GM04504 (cell line): ENCODE measurements around the gene MDM1.

Experiments
- DNase-seq: peaks from one replicate; pipeline ENCODE4 v3.0.0-alpha.2; 2012; ENCODE audit warnings: low read depth

Gene MDM1, protein sequence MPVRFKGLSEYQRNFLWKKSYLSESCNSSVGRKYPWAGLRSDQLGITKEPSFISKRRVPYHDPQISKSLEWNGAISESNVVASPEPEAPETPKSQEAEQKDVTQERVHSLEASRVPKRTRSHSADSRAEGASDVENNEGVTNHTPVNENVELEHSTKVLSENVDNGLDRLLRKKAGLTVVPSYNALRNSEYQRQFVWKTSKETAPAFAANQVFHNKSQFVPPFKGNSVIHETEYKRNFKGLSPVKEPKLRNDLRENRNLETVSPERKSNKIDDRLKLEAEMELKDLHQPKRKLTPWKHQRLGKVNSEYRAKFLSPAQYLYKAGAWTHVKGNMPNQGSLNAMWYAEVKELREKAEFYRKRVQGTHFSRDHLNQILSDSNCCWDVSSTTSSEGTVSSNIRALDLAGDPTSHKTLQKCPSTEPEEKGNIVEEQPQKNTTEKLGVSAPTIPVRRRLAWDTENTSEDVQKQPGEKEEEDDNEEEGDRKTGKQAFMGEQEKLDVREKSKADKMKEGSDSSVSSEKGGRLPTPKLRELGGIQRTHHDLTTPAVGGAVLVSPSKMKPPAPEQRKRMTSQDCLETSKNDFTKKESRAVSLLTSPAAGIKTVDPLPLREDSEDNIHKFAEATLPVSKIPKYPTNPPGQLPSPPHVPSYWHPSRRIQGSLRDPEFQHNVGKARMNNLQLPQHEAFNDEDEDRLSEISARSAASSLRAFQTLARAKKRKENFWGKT

GRCh38 chr12:68331869-68332727 is at the start of gene MDM1:
MDM1 (minus strand) TSS chr12:68332362; CDS start chr12:68332245, 117 bp downstream.
- peak; percentile 95 for DNase-seq

GRCh38 chr12:68381476-68382219 is 49.5 kb upstream of the MDM1 start:
- no peak for DNase-seq

- no peak for DNase-seq
Measured at GRCh38 chr12:68378872-68379606, 46.9 kb upstream of the MDM1 start.

DNA sequence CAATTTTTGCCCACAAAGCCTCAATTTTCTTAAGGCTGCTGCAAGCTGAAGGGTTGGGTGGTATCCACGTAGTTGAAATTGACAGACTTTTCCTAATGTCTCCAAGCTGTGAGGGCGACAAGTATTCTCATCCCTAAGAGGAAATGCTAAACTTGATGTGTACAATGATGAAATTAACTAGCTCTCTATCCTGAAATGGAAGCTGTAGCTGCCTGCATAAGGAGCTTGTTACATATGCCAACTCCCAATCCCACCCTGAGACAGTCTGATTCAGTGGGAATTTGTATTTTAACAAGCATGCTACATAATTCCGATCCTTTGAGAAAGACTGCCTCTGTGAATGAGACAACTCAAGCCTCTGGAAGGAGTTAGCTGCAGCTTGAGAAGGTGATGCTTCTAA is 45.7 kb upstream of the MDM1 start:
- no peak for DNase-seq

GRCh38 chr12:68376901-68377300 is 44.7 kb upstream of the MDM1 start:
- no peak for DNase-seq

DNA sequence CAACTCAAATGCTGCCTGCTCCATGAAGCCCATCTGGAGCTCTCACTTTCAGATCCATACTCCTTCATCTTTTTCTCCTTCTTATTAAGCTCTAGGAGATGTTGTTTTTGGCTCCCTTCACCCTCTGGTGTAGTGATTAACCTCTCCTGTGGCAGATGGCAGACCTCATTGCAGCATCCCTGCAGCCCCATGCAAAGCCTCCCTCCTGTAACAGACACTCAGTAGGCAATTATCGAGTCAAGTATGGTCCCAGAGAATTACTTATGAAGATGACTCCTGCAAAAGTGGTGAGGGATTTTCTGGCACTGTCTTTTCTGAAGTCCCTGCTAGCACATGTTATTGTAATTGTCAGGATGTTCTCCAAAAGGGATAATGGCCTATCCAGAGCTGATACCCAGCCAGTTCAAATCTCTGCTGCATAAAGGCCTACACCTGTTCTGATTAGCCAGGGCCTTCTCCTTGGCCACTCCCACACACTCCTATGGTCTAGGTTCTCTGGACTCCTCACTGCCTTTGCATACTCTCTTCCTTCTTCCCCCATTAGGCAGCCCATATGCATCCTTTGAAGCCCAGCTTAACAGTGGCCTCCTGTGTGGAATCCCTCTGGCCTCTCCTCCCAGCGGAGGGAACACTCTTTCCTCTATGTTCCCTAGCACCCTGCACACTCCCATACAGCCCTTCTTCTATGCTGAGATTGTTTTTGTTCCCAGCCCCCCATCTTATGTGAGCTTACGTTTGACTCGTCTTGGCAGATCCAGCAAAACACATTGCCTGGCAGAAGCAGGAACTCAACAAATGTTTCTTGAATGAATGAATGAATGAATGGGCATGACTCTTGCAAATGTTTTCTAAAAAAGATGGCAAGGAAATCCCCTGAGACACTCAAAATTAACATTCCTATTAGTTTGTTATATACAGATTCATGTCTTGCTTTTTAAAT is 43.9 kb upstream of the MDM1 start:
- no peak for DNase-seq

DNA sequence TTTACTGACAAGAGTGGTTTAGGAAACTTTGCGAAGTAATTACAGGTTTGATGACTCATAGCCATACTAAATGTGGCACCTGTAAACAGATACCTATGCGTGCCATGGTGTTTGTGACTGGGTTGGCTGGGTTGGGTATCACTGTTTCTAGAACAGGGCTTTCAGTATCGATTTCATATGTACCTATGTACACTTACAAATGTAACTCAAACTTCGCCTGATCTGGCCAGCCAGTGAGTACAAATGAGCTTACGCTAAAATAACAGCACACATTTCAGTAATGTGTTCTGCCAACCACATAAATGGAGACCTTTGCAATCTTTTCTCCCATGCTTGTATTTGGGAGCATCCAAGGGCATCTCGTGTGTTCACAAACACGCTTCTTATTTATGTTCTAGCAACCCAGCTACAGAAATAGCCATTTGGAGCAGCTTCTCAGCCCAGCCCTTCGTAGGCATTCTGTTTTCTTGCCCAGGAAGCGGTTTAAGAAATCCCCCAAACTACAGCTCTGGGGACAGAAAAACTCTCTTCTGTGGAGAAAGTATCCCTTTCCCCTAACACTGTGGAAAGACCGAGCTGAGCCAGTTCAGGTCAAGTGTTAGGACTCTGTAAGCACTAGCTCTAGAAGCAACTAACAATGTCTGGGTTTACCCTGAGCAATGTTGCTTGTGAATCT is 42.3 kb upstream of the MDM1 start:
- DNase-seq = no peak

DNA sequence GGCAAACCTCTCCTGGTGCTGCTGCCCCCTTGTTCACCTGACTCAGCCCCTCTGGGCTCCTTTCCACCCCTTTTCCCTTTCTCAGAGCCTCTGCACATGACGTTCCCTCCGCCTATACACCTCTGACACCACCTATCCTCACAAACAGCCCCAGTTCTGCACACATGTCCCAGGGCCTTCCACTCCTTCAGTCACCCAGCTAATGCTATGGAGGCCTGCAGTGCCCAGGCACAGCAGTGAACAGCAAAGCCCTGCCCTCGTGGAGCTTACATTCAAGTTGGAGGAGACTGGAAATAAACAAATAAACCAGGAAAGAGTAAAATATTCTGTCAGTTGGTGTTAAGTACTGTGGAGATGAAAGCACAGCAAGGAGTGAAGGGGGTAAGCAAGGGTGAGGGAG is 38.5 kb upstream of the MDM1 start:
- no peak for DNase-seq

DNA sequence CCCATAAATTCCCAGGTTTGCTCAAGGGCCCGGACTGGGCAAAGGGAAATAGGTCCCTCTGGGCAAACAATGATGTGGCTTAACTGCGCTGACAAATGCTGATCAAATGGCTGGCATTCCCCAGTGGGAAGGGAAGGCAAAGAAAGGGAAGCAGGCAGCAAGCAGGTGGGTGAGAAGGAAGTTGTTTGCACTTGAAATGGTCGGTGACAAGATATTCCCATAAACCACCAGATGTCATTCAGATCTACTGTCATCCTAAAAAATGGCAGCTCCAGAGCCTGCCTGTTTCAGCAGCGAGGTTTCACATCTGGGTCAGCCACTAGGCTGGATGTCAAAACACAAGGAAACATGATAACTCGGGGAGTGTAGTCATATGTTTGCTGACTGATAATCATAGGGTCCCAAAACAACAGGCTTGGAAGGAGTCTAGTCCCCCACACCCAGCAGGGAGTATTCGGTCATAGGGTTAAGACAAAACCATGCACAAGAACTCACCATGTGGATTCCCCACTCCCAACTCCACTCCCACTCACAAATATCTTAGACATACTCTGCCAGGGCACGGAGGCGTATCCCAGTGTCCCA is 37.9 kb upstream of the MDM1 start:
- DNase-seq = no peak

- DNase-seq = no peak
Measured at GRCh38 chr12:68368327-68368726, 36.2 kb upstream of the MDM1 start.

DNA sequence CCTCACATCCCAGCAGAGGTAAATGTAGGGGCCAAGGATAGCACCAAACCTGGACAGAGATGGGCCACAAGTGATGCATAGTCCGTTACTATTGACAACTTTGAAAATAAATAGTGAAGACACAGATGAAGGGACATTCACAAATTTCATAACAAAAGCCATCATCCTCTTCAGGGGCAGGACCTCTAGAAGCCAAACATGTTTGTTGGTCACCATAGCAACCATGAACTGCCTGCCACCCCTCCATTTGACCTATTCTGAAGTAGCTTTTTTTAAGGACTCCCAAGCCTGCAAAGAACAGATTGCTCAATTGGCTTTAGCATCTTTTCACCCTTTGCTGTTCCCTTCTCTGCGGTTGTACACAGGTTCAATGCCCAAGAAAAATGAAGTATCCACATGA is 35.7 kb upstream of the MDM1 start:
- DNase-seq = no peak

DNA sequence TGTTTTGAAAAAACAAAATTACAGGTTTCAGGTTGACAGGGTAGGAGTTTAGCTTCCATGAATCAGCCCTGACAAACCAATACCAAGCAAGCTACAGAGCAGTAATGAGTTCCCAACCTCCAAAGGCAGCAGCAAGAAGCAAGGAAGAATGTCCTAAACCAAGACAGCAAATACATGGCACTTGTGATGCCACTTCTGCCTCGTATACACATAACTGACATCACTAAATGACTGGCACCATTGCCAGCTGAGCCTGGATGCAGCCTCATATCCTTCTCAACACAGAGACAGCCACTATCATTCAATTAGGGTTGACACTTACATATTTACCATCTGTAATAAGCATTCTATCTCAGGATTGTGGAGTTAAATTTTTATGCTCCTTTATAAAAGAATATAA is 35.0 kb upstream of the MDM1 start:
- DNase-seq = no peak

DNA sequence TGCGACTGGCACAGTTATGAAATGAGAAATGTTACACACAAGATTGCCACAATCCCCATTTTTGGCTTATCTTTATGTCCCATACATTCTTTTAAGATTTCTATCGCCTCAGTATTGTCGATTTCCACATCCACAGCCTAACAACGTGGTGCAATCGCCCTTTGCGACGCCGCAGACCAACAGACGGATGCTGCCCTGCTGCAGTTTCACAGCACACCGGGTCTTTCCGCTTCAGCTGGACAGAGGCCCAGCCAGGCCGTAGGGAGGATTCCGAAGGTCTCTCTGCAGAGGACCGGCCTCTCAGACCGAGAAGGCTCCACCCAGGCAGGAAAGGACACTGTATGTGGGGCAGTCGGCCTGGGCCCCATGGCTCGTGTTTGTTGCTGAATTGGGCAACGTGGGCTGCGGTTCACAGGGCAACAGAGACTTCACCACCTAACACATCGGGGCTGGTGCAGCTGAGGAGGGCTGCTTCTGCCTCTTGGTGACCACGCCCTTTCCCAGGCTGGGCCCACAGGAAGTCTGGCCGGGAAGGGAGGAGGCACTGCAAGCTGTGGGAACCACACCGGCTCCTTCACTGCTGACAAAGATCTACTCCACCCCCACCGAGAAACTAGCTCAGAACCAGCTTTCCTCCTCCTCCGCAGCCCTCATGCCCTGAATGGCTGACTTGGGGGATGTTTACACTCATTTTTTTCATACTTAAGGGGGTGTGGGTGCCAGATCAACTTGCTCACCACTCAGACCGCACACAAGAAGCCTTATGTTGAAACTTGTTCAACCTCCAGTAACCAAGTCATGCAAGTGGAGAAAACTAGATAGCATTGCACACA is 32.9 kb upstream of the MDM1 start:
- peak; percentile 97 for DNase-seq

DNA sequence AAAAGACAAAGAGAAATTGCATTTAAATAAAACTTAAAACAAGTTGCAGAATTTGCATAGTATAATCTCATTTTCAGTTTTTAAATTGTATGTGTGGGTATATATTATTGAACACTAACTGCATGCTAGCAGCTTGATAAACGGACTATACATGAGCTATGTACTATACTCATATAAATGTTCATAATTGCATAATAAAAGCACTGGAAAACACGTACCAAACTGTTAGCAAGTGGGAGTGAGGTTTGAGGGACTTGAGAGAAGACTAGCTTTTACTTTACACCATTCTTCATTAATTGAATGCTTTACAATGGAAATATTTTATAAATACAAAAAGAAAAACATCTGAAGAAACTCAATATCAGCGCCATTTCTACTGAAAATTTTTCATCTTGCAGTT is 32.2 kb upstream of the MDM1 start:
- DNase-seq = no peak

GRCh38 chr12:68361953-68362352 is 29.8 kb upstream of the MDM1 start:
- DNase-seq = no peak

DNA sequence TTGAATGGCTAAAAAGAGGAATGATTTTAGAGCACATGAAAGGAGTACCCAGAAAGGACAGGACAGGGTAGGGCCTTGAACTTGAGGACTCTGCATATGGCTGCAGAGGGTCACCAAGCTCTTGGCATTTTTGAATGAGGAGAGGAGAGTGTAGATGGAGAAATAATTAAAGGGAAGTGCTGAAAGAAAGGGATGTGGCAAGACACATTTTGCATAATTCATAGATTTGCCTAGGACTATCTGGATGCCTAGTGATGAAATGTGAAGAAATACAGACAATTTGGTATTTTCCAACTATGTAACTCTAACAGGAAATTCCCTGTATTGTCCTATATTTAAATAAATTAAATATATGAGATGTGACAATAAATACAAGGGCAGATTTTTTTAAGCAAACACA is 27.5 kb upstream of the MDM1 start:
- DNase-seq = no peak

DNA sequence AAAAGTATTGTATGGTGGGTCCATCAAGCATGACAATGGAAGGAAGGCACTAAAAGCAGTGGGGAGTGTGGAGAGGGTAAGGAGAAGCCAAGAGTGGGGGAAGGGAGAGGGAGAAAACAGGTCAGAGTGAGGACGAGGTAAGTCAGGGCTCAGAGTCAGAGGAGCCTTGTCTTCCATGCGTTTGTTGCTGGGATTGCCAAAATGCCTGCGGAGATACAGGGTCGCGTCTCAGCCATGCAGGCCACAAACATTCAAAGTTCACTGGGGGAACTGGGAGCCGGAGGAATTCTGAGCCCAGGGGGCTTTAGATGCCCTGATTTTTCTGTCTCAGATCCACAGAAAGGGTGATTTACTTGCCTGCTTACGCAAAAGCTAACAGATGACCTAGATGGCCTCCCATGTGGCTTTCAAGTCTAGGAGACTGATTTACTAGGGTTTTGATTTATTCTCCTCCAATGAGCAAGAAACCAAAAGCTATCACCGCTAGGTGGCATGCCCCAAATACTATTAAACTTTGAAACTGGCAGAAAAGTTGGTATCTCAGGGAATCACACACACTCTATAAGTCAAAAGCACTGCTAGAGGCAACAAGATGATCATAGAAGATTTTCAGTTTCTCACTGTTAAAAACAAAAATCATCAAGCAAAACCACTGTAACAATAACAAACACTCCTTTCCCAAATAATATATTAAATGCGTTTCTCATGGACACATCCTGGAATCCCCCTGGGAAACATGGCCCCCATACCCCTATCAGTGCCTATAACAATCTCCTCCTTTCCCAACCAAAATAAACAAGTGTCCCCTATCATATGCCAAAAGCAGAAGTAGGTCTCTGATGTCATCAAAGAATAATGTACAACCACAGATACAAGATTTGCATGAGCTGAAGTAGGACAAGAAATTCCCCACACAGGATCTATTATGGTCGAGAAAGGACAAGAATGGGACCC is 26.6 kb upstream of the MDM1 start:
- peak; percentile 69 for DNase-seq
